ENCODE measurements around the gene CD47. TPM values are rescaled to one million over a fixed set of nuclear protein-coding genes. Genes with fewer than 3 reads are reported as not detected.
A peak's percentile ranks its signal among the peaks of the same experiment; 100 is the strongest.

The CD47 gene
- total and polyA plus RNA-seq, 5 donors: 42.6 to 96.6 (median 67.3) TPM

DNA sequence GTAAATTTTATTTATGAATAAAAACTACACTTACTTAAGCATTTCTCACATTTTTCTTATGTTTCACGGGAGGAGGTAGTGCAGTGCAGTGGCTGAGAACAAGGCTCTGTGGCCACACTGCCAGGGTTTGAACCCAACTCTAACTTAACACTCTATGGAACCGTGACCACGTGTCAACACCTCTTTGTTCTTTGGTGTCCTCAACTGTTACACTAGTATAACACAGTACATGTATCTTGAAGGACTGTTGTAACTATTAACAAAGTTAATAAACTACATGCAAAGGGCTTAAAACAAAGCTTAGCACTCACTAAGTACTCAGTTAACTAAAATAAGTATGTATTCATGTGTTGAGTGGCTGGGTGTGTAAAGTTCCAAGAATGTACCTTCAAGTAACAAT, 19.5 kb downstream of the CD47 start:
- Histone ChIP-seq H3K4me3 (ENCODE audit: low read length) (no peak overlapping the region), H3K27me3 (ENCODE audit: control insufficient read depth, insufficient read depth) (no peaks in the 10 kb centered on the region), H3K4me1 (ENCODE audit: control insufficient read depth, insufficient read depth, low read length) (no peaks in the 10 kb centered on the region), H3K9me3 (ENCODE audit: control insufficient read depth, low read length) (no peaks in the 10 kb centered on the region), H3K27ac (ENCODE audit: low read length) (no peak overlapping the region)
- DNase-seq (no peak), ATAC-seq (no peak)
- 86% methylated on average over 3 of the region's 3 CpGs for WGBS
- intact Hi-C loops (cut with DNase I): loop anchor here in 1 of 4 donors (10.0 kb wide), 1 partner anchor 133 kb away; no protein-coding TSS in a partner anchor

DNA sequence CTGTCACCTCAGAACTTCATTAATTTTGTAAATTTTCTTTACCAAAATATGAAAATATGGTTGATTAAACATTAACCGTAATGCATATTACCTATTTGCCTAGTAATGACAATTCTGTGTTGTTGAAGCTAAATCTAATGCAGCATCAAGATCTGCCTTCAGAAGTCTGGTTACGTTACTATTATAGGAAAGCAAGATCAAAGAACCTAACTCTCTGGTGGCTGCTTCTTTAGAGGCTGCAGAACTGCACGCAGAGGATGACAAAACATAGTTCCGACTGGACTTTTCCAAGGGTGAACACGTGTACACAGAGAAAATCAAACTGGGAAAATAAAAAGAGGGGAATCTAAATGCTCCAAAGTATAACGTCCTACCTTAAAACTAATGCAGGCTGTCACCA, 20.5 kb downstream of the CD47 start:
- no peaks in the 10 kb centered on the region for H3K9me3 ChIP-seq (ENCODE audit: control insufficient read depth, low read length)
- no peaks in the 10 kb centered on the region for H3K4me1 ChIP-seq (ENCODE audit: control insufficient read depth, insufficient read depth, low read length)
- WGBS: 77% methylated on average over 6 of the region's 6 CpGs
- H3K27me3 ChIP-seq (ENCODE audit: control insufficient read depth, insufficient read depth): no peaks in the 10 kb centered on the region
- no peak overlapping the region for H3K4me3 ChIP-seq (ENCODE audit: low read length)
- DNase-seq (no peak), ATAC-seq (no peak)
- no peak overlapping the region for H3K27ac ChIP-seq (ENCODE audit: low read length)
- intact Hi-C loops (cut with DNase I): loop anchor here in 1 of 4 donors (10.0 kb wide), 1 partner anchor 134 kb away; no protein-coding TSS in a partner anchor

DNA sequence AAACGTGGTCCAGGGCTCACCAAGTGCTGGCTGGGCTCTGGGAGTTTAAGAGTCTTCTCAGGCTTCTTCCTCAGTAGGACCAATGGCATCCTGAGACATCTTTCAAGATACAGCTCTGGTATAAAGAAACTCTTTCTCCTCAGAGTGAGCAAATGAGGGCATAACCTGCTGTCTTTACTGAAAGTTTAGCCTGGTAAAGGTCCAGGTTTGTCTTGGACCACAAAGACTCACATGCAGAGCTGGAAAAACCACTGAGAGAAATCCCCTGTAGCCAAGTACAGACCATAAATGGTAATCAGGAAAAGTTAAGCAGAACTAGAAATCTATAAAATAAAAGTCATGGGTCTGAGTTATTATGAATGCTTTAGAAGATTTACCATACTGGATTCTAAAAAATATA, 23.1 kb downstream of the CD47 start:
- no peaks in the 10 kb centered on the region for H3K9me3 ChIP-seq (ENCODE audit: control insufficient read depth, low read length)
- DNase-seq: no peak
- H3K27me3 ChIP-seq (ENCODE audit: control insufficient read depth, insufficient read depth): no peaks in the 10 kb centered on the region
- H3K4me3 ChIP-seq (ENCODE audit: low read length): no peak overlapping the region
- peaks cover 1% of the 10 kb centered on the region for H3K4me1 ChIP-seq (ENCODE audit: control insufficient read depth, insufficient read depth, low read length)
- H3K27ac ChIP-seq (ENCODE audit: low read length): no peak overlapping the region
- intact Hi-C loops (cut with DNase I): no loop called here
- WGBS: 35% methylated on average over 1 of the region's 1 CpG
- peak in 1 of 2 donors; percentile 29 for ATAC-seq

DNA sequence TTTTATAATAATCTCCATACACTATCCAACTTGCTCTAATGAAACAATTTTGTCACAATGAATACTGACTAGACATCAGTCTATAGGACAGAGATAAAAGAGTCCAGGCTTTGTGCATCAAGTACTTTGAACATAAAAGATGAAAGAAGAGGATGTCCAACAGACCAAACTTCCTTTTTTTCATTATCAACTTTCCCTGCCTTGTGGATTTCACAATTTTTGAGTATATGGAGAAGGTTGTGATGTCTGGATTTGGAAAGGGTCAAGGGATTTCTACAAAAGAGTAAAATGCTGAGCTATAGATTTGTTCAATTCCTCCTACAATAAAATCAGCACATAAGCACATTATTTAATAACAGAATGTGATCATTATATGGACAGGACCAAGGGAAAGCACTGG, 25.7 kb downstream of the CD47 start:
- Histone ChIP-seq H3K4me1 (ENCODE audit: control insufficient read depth, insufficient read depth, low read length) (peaks cover 1% of the 10 kb centered on the region), H3K4me3 (ENCODE audit: low read length) (no peak overlapping the region), H3K9me3 (ENCODE audit: control insufficient read depth, low read length) (no peaks in the 10 kb centered on the region), H3K27me3 (ENCODE audit: control insufficient read depth, insufficient read depth) (no peaks in the 10 kb centered on the region), H3K27ac (ENCODE audit: low read length) (no peak overlapping the region)
- intact Hi-C loops (cut with DNase I): no loop called here
- DNase-seq: no peak
- no peak for ATAC-seq

DNA sequence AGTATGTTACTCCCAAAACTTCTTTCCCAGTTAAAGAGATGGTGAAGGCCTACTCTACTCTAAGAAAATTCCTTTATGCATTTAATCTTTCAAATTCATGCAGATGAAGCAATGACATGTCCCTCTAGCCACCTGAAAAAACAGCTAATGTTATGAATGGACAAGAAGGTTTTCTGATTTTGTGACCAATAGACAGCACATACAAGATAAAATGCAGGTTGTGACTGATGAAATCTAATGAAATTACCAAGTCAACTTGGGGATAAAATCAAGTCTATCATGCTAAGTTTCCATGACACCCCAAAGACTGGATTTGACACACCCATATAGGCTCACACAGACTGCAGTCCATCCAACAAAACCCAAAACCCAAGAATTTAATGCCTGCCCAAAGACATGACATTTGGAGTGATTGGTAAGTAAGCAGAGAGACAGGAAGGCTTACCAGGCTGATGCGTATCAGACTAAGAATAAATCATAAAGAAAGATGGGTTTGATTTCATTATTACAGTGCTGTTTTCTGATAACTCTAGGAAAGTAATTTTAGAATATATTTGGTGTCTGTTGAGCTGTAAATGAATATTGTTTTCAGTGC, 26.4 kb downstream of the CD47 start:
- DNase-seq (no peak), ATAC-seq (no peak)
- intact Hi-C loops (cut with DNase I): no loop called here
- Histone ChIP-seq H3K27me3 (ENCODE audit: control insufficient read depth, insufficient read depth) (no peaks in the 10 kb centered on the region), H3K4me3 (ENCODE audit: low read length) (no peak overlapping the region), H3K4me1 (ENCODE audit: control insufficient read depth, insufficient read depth, low read length) (peaks cover 1% of the 10 kb centered on the region), H3K27ac (ENCODE audit: low read length) (no peak overlapping the region), H3K9me3 (ENCODE audit: control insufficient read depth, low read length) (no peaks in the 10 kb centered on the region)
- 94% methylated on average over 1 of the region's 1 CpG for WGBS

DNA sequence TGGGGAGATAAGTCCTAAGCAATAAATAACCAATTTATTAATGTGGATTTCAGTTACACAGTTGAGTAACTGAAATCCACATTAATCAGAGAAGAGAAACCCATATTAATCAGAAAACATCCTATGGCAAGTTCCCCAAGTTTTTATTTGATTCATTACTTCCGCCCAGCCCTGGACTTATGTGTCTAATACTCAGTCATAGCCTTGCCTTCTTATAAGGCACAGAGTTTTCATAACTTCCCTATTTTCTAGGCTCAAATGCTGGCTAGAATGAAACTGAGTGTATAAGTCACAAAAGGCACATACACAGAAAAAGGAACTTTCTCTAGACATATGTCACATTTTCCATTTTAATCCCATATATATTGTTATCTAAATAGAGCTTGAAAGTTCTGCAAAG, 28.8 kb downstream of the CD47 start:
- peaks cover 1% of the 10 kb centered on the region for H3K4me1 ChIP-seq (ENCODE audit: control insufficient read depth, insufficient read depth, low read length)
- DNase-seq (no peak), ATAC-seq (peak; percentile 38 to 48)
- intact Hi-C loops (cut with DNase I): no loop called here
- H3K27ac ChIP-seq (ENCODE audit: low read length): no peak overlapping the region
- no peaks in the 10 kb centered on the region for H3K27me3 ChIP-seq (ENCODE audit: control insufficient read depth, insufficient read depth)
- H3K9me3 ChIP-seq (ENCODE audit: control insufficient read depth, low read length): no peaks in the 10 kb centered on the region
- 83% methylated on average over 1 of the region's 1 CpG for WGBS
- H3K4me3 ChIP-seq (ENCODE audit: low read length): no peak overlapping the region

DNA sequence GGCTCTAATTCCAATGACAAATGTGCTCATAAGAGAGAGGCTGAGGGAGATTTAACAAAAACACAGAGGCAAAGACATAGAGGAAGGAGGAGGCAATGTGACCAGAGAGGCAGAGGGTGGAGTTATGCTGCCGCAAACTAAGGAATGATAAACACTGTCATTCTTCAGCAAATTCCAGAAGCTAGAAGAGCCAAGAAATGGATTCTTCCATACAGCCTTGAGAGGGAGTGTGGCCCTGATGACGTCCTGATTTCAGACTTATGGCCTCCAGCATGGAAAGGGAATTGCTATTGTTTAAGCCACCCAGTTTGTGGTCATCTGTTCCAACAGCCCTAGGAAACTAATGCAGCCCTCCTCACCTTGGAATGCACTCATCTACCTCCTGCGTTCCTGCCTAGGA, 30.5 kb downstream of the CD47 start:
- DNase-seq: no peak
- H3K27ac ChIP-seq (ENCODE audit: low read length): no peak overlapping the region
- intact Hi-C loops (cut with DNase I): no loop called here
- ATAC-seq: no peak
- H3K4me1 ChIP-seq (ENCODE audit: control insufficient read depth, insufficient read depth, low read length): peaks cover 1% of the 10 kb centered on the region
- H3K27me3 ChIP-seq (ENCODE audit: control insufficient read depth, insufficient read depth): no peaks in the 10 kb centered on the region
- H3K4me3 ChIP-seq (ENCODE audit: low read length): no peak overlapping the region
- WGBS: 85% methylated on average over 3 of the region's 3 CpGs
- H3K9me3 ChIP-seq (ENCODE audit: control insufficient read depth, low read length): no peaks in the 10 kb centered on the region

DNA sequence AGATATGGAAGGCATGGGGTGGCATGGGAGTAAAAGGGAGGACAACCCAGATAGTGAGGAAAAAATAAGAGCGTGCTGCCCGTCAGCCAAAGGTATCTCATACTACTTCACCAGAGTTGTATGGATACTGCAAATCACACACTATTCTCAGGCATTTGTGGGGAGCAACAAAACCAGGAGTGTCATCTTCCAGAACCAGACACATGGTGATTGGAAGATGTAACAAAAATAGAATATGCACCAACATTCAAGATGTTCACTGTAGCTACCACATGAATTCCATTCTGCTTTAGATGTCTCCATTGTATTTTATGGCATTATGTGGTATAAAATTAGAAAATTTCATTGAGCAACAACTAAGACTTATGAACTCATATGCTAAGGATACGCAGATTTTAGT, 34.9 kb downstream of the CD47 start:
- Histone ChIP-seq H3K27me3 (ENCODE audit: control insufficient read depth, insufficient read depth) (no peaks in the 10 kb centered on the region), H3K4me1 (ENCODE audit: control insufficient read depth, insufficient read depth, low read length) (peaks cover 1% of the 10 kb centered on the region), H3K9me3 (ENCODE audit: control insufficient read depth, low read length) (no peaks in the 10 kb centered on the region), H3K27ac (ENCODE audit: low read length) (no peak overlapping the region), H3K4me3 (ENCODE audit: low read length) (no peak overlapping the region)
- no peak for DNase-seq
- 76% methylated on average over 3 of the region's 3 CpGs for WGBS
- intact Hi-C loops (cut with DNase I): no loop called here
- ATAC-seq: no peak

DNA sequence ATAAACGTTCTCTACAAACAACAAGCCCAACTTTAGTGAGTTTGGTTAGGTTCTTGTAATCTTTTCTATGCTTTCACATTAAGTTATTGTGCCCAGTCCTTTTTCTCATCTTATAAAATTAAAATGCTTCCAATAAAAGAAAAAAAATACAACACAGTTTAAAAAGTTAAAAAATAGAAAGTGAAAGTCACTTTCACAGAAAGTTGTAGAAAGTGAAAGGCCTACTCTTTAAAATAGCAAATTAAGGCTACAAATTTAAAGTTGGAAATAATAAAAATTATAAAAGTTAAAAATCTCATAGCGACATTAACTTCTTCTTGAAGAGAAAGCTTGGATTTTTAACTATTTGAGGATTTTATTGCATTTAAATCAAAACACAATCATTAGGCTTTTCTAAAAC, 35.9 kb downstream of the CD47 start:
- 94% methylated on average over 2 of the region's 2 CpGs for WGBS
- peaks cover 3% of the 10 kb centered on the region for H3K4me1 ChIP-seq (ENCODE audit: control insufficient read depth, insufficient read depth, low read length)

DNA sequence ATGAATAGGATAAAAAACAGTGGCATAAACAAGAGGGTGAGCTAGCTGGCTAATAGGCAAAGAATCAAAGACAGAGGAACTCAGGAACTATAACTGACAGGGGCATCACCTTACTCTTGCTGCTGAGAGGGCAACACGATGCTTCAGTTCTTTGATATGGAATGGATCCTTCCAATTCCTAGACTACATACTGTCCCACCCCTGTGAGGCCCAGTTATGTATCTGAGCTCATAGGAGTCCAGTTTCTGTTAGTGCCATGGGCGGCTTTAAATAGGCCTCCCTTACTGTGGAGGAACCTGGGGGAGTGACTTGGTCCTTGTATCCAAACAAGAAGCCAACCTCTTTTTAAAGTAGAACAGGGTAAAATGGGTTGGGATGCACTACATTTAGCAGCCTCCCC, 37.3 kb downstream of the CD47 start:
- H3K4me1 ChIP-seq (ENCODE audit: control insufficient read depth, insufficient read depth, low read length): peaks cover 3% of the 10 kb centered on the region
- no peak overlapping the region for H3K4me3 ChIP-seq (ENCODE audit: low read length)
- intact Hi-C loops (cut with DNase I): no loop called here
- peak in 1 of 2 donors; percentile 47 for ATAC-seq
- DNase-seq: no peak
- no peaks in the 10 kb centered on the region for H3K9me3 ChIP-seq (ENCODE audit: control insufficient read depth, low read length)
- H3K27me3 ChIP-seq (ENCODE audit: control insufficient read depth, insufficient read depth): no peaks in the 10 kb centered on the region
- no peak overlapping the region for H3K27ac ChIP-seq (ENCODE audit: low read length)
- WGBS: 87% methylated on average over 2 of the region's 2 CpGs

More for the DNA sequence above, 35.9 kb downstream of the CD47 start:
- intact Hi-C loops (cut with DNase I): no loop called here
- no peak for DNase-seq
- H3K27me3 ChIP-seq (ENCODE audit: control insufficient read depth, insufficient read depth): no peaks in the 10 kb centered on the region
- no peak overlapping the region for H3K4me3 ChIP-seq (ENCODE audit: low read length)
- H3K9me3 ChIP-seq (ENCODE audit: control insufficient read depth, low read length): no peaks in the 10 kb centered on the region
- H3K27ac ChIP-seq (ENCODE audit: low read length): no peak overlapping the region
- no peak for ATAC-seq

DNA sequence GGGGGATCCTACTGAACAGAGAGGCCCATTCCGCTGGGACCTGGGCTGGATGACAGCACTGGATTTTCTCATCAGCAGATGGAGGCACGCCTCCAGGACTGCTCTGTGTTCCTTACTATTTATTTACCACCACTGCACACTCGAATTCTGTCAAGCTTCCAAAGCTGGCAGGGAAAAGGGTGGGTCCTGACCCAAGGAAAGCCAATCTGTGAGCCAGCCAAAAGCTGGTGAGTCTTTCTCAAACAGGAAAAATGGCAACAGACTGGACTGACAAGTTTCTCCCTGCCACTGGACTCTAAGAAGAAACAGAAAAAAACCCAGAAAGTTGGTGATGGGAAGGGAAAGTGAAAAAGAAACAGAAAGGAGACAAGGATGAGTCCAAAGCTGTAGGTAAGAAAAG, 37.8 kb downstream of the CD47 start:
- H3K27me3 ChIP-seq (ENCODE audit: control insufficient read depth, insufficient read depth): no peaks in the 10 kb centered on the region
- peak in 1 of 3 donors; percentile 58 for DNase-seq
- intact Hi-C loops (cut with DNase I): no loop called here
- H3K27ac ChIP-seq (ENCODE audit: low read length): no peak overlapping the region
- ATAC-seq: peak in 1 of 2 donors; percentile 55
- H3K4me1 ChIP-seq (ENCODE audit: control insufficient read depth, insufficient read depth, low read length): peaks cover 3% of the 10 kb centered on the region
- H3K4me3 ChIP-seq (ENCODE audit: low read length): no peak overlapping the region
- no peaks in the 10 kb centered on the region for H3K9me3 ChIP-seq (ENCODE audit: control insufficient read depth, low read length)
- 73% methylated on average over 3 of the region's 3 CpGs for WGBS

DNA sequence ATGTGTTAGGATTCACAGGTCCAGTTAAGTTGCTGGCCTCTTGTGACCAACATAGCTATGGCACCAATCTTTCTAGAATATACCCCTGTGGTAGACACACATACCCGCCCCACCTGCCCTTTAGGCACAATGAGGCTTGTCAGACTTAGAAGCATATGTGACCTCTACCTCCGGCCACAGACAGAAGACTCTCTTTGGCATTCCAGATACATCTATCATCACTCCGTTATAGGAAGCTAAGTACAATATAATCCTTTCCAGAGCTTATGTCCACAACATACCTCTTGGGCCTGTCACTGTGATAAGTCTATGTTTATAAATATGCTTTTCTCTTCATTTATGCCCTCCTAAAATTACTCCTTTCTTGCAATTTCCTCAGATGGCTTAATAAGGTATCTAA, 39.8 kb downstream of the CD47 start:
- WGBS: 78% methylated on average over 3 of the region's 3 CpGs

More for the DNA sequence above, 39.8 kb downstream of the CD47 start:
- H3K27me3 ChIP-seq (ENCODE audit: control insufficient read depth, insufficient read depth): no peaks in the 10 kb centered on the region
- intact Hi-C loops (cut with DNase I): no loop called here
- DNase-seq (no peak), ATAC-seq (no peak)
- H3K27ac ChIP-seq (ENCODE audit: low read length): no peak overlapping the region
- no peaks in the 10 kb centered on the region for H3K9me3 ChIP-seq (ENCODE audit: control insufficient read depth, low read length)
- H3K4me1 ChIP-seq (ENCODE audit: control insufficient read depth, insufficient read depth, low read length): peaks cover 3% of the 10 kb centered on the region
- no peak overlapping the region for H3K4me3 ChIP-seq (ENCODE audit: low read length)

Measured in right cardiac atrium (tissue), 5 donors.